CMK (cell line): ENCODE data around the gene SPTBN1.
"Not testable (repeated sequence)": the region's sequence is repeated elsewhere in the genome, so short reads cannot be mapped to it uniquely, and the experiment has no call there.

Experiments used
- DNase-seq: peaks from one replicate; pipeline ENCODE4 v3.0.0-alpha.2; 2010; ENCODE audit warnings: low read depth

The SPTBN1 gene

GRCh38 chr2:54529518-54529917, 73.4 kb downstream of the SPTBN1 start:
- DNase-seq: not testable (repeated sequence)

- DNase-seq: no peak
Measured at GRCh38 chr2:54529935-54530334, 73.8 kb downstream of the SPTBN1 start.

GRCh38 chr2:54531558-54531957, 75.4 kb downstream of the SPTBN1 start:
- no peak for DNase-seq

- no peak for DNase-seq
Measured at GRCh38 chr2:54534221-54534620, 78.1 kb downstream of the SPTBN1 start.

- no peak for DNase-seq
Measured at GRCh38 chr2:54534625-54535024, 78.5 kb downstream of the SPTBN1 start.

GRCh38 chr2:54535599-54536195, 79.6 kb downstream of the SPTBN1 start:
- no peak for DNase-seq

- no peak for DNase-seq
Measured at GRCh38 chr2:54536720-54537119, 80.6 kb downstream of the SPTBN1 start.

GRCh38 chr2:54538537-54538936, 82.4 kb downstream of the SPTBN1 start:
- no peak for DNase-seq

- no peak for DNase-seq
Measured at GRCh38 chr2:54539683-54540082, 83.6 kb downstream of the SPTBN1 start.

- no peak for DNase-seq
Measured at GRCh38 chr2:54540194-54540593, 84.1 kb downstream of the SPTBN1 start.

GRCh38 chr2:54541995-54542394, 85.9 kb downstream of the SPTBN1 start:
- no peak for DNase-seq

GRCh38 chr2:54543733-54544396, 87.7 kb downstream of the SPTBN1 start:
- DNase-seq: no peak

GRCh38 chr2:54545702-54546450, 89.7 kb downstream of the SPTBN1 start:
- no peak for DNase-seq

- DNase-seq: no peak
Measured at GRCh38 chr2:54546518-54546917, 90.4 kb downstream of the SPTBN1 start.

GRCh38 chr2:54546923-54547720, 91.0 kb downstream of the SPTBN1 start:
- no peak for DNase-seq

GRCh38 chr2:54549430-54549829, 93.3 kb downstream of the SPTBN1 start:
- no peak for DNase-seq

- DNase-seq: no peak
Measured at GRCh38 chr2:54549917-54550518, 93.9 kb downstream of the SPTBN1 start.

GRCh38 chr2:54550547-54550946, 94.4 kb downstream of the SPTBN1 start:
- DNase-seq: no peak

GRCh38 chr2:54551123-54551756, 95.1 kb downstream of the SPTBN1 start:
- DNase-seq: no peak

GRCh38 chr2:54553075-54553474, 96.9 kb downstream of the SPTBN1 start:
- no peak for DNase-seq

- DNase-seq: no peak
Measured at GRCh38 chr2:54553775-54554174, 97.6 kb downstream of the SPTBN1 start.
